Stimulated activated CD4-positive, alpha-beta T cell treated with anti-CD3 and anti-CD28 coated beads, Interleukin-1b, Interleukin-23, amount 100 ng/mL, for 1 hour (primary cell): ENCODE measurements around the gene RPL6.

Experiments
- DNase-seq, 2 donors: peaks; one replicate each; pipeline ENCODE4 v3.0.0-alpha.2; 2020; ENCODE audit warnings: low read depth in 2 of 2

Gene RPL6

GRCh38 chr12:112380663-112381405, 28.6 kb downstream of the RPL6 start:
- no peak for DNase-seq

- no peak for DNase-seq
Measured at GRCh38 chr12:112375105-112375504, 34.3 kb downstream of the RPL6 start.

GRCh38 chr12:112374166-112374740, 35.2 kb downstream of the RPL6 start:
- DNase-seq: no peak

DNA sequence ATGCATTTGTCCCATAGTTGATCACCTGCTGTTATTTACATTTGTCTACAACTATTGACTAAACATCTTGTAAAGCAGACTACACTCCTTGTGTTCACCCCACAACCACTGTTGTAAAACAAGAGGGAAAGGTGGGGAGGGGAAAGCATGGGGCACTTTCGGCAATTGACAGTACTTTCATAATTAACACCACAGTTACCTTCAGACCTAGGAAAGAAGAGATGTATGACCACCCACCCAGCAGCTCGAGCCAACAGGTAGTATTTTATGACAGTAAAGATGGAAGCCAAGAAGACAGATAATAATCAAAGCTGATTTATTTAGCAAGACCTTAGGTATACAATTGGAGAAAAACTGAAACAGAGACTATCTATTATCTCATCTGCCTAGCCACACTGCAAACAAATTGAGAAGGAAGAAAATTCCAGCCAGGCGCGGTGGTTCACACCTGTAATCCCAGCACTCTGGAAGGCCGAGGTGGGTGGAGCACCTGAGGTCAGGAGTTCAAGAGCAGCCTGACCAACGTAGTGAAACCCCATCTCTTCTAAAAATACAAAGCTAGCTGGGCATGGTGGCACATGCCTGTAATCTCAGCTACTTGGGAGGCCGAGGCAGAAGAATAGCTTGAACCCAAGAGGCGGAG, 38.4 kb downstream of the RPL6 start:
- no peak for DNase-seq

DNA sequence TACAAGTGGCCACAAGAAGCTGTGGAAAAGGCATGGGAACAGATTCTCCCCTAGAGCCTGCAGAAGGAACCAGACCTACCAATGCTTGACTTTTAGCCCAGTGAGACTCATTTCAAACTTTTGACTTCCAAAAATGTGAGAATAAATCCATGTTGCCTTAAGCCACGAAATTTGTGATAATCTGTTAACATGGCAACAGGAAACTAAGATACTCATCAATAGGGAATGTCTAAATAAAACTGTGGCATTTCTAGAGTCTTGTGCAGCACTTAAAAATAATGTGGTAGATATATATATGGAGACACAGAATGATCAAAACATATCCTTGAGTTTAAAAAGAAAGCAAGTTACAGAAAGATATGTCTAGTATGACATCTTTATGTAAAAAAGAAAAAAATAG, 39.2 kb downstream of the RPL6 start:
- no peak for DNase-seq

DNA sequence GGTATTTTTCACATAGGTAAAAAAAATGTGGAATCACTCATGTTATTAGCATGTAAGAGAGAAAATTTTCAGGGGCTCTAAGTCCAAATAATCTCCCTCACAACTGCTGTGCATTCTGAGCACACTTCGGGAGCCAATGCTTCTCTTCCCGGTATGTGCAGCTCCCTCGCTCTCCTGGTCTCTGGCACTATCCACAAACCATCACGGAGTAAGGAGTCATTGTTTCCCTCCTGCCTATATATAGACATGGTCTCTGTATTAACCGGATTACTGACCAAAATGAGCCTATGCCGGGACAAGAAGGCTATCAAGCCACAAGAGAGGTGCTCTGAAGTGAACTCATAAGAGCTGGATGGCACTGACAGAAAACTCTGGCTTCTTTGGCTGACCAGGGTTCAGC, 40.5 kb downstream of the RPL6 start:
- no peak for DNase-seq

DNA sequence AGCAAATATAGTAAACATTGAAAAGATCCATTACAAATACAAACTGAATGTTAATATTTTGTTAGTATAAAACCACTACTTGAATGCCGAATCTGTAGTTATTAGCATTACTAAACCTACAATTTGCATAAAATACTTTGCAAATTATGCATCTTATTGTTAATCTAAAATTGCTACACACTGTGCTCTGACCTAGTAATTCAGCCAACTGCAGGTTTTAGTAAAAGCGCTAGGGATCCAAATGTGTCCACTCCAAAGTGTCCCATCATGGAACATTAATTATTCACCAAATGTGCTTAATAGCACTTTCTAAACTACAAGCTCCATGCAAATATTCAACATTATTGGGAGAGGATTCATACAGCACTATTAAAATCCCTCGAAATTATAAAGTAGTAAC, 41.4 kb downstream of the RPL6 start:
- no peak for DNase-seq

DNA sequence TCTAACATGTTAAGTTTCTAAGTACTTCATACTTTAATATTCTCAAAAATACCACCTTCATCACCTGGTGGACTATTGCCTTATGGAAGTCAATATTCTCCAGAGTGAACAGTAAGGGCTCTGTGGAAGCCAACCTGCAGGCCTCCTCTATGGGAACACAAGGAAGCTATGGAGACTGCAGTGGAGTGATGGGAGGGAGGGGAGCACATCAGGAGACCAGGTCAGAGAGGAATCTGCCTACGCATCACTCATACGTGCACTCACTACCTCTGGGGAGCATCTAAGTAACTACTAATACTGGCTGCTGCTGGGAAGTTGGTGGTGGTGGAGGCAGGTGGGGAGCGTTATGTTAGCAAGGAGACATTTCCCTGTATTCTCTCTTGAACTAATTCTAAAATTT, 47.1 kb downstream of the RPL6 start:
- DNase-seq: no peak

- no peak for DNase-seq
Measured at GRCh38 chr12:112361271-112361670, 48.1 kb downstream of the RPL6 start.

GRCh38 chr12:112359290-112359689, 50.1 kb downstream of the RPL6 start:
- no peak for DNase-seq

DNA sequence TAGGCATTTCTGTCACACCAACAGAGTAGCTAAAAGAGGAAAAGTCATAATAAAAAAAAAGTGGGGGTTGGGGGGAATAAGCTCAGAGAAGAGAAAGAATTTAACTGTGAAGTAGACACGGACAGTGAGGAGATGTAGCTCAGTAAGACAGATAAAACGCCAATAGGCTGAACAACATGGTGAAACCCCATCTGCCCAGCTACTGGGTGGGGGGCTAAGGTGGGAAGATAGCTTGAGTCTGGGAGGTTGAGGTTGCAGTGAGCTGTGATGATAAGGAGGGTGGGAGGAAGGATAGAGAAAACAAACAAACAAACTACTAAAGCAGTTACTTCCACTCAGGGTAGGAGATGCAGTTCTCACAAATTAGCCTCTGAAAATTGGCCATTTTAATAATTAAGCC, 52.2 kb downstream of the RPL6 start:
- DNase-seq: no peak
